Measurements from ENCODE around the gene OR5K4.

- no peak for TF ChIP-seq EZH2phosphoT487 (IDR thresholded peaks at IDR 0.05; ENCODE audit: borderline replicate concordance, low read depth)
- no peak for TF ChIP-seq POLR2AphosphoS5 (IDR thresholded peaks at IDR 0.05; ENCODE audit: low read depth, low read length)
- TF ChIP-seq CTCF (IDR thresholded peaks at IDR 0.05): peak; percentile 81
- no peak for TF ChIP-seq TAF1 (IDR thresholded peaks at IDR 0.05; ENCODE audit: borderline replicate concordance, low read depth, low read length)
- TF ChIP-seq JUND (IDR thresholded peaks at IDR 0.05): no peak
These were observed 24.1 kb upstream of the OR5K4 start for GRCh38 chr3:98329392-98330124.

All from SK-N-SH (cell line).